ENCODE results near the gene DSCAM.
"Not testable (repeated sequence)": the region's sequence is repeated elsewhere in the genome, so short reads cannot be mapped to it uniquely, and the experiment has no call there.

The DSCAM gene

GRCh38 chr21:40049931-40050290 lies 797.0 kb downstream of the DSCAM start:
- Histone ChIP-seq H3K9me3 (ENCODE audit: control insufficient read depth, low read length) (no peaks in the 10 kb centered on the region), H3K9ac (ENCODE audit: low read length) (no peak overlapping the region), H3K36me3 (ENCODE audit: control insufficient read depth, insufficient read depth, low read length) (no peaks in the 10 kb centered on the region), H3K27me3 (ENCODE audit: control insufficient read depth, insufficient read depth, low read length) (no peaks in the 10 kb centered on the region), H3K4me3 (ENCODE audit: low read length) (no peak overlapping the region), H3K4me1 (ENCODE audit: control insufficient read depth, insufficient read depth, low read length) (no peaks in the 10 kb centered on the region)

- no peaks in the 10 kb centered on the region for H3K4me1 ChIP-seq (ENCODE audit: control insufficient read depth, insufficient read depth, low read length)
- no peaks in the 10 kb centered on the region for H3K9me3 ChIP-seq (ENCODE audit: control insufficient read depth, low read length)
- H3K36me3 ChIP-seq (ENCODE audit: control insufficient read depth, insufficient read depth, low read length) = no peaks in the 10 kb centered on the region
- no peaks in the 10 kb centered on the region for H3K27me3 ChIP-seq (ENCODE audit: control insufficient read depth, insufficient read depth, low read length)
- no peak overlapping the region for H3K9ac ChIP-seq (ENCODE audit: low read length)
- no peak overlapping the region for H3K4me3 ChIP-seq (ENCODE audit: low read length)
Observed at GRCh38 chr21:40049031-40049930, 797.7 kb downstream of the DSCAM start.

GRCh38 chr21:40047993-40048730 lies 798.8 kb downstream of the DSCAM start:
- Histone ChIP-seq H3K27me3 (ENCODE audit: control insufficient read depth, insufficient read depth, low read length) (no peaks in the 10 kb centered on the region), H3K36me3 (ENCODE audit: control insufficient read depth, insufficient read depth, low read length) (no peaks in the 10 kb centered on the region), H3K4me3 (ENCODE audit: low read length) (no peak overlapping the region), H3K4me1 (ENCODE audit: control insufficient read depth, insufficient read depth, low read length) (no peaks in the 10 kb centered on the region), H3K9me3 (ENCODE audit: control insufficient read depth, low read length) (no peaks in the 10 kb centered on the region), H3K9ac (ENCODE audit: low read length) (no peak overlapping the region)

GRCh38 chr21:40047211-40047610 lies 799.7 kb downstream of the DSCAM start:
- no peaks in the 10 kb centered on the region for H3K4me1 ChIP-seq (ENCODE audit: control insufficient read depth, insufficient read depth, low read length)
- no peaks in the 10 kb centered on the region for H3K9me3 ChIP-seq (ENCODE audit: control insufficient read depth, low read length)
- no peaks in the 10 kb centered on the region for H3K36me3 ChIP-seq (ENCODE audit: control insufficient read depth, insufficient read depth, low read length)
- no peak overlapping the region for H3K4me3 ChIP-seq (ENCODE audit: low read length)
- no peak overlapping the region for H3K9ac ChIP-seq (ENCODE audit: low read length)
- no peaks in the 10 kb centered on the region for H3K27me3 ChIP-seq (ENCODE audit: control insufficient read depth, insufficient read depth, low read length)

- no peak overlapping the region for H3K4me3 ChIP-seq (ENCODE audit: low read length)
- H3K4me1 ChIP-seq (ENCODE audit: control insufficient read depth, insufficient read depth, low read length) = no peaks in the 10 kb centered on the region
- no peak overlapping the region for H3K9ac ChIP-seq (ENCODE audit: low read length)
- H3K36me3 ChIP-seq (ENCODE audit: control insufficient read depth, insufficient read depth, low read length) = no peaks in the 10 kb centered on the region
- H3K27me3 ChIP-seq (ENCODE audit: control insufficient read depth, insufficient read depth, low read length) = no peaks in the 10 kb centered on the region
- no peaks in the 10 kb centered on the region for H3K9me3 ChIP-seq (ENCODE audit: control insufficient read depth, low read length)
Observed at GRCh38 chr21:40043866-40044265, 803.1 kb downstream of the DSCAM start.

- H3K36me3 ChIP-seq (ENCODE audit: control insufficient read depth, insufficient read depth, low read length) = no peaks in the 10 kb centered on the region
- no peaks in the 10 kb centered on the region for H3K9me3 ChIP-seq (ENCODE audit: control insufficient read depth, low read length)
- H3K27me3 ChIP-seq (ENCODE audit: control insufficient read depth, insufficient read depth, low read length) = no peaks in the 10 kb centered on the region
- H3K4me1 ChIP-seq (ENCODE audit: control insufficient read depth, insufficient read depth, low read length) = no peaks in the 10 kb centered on the region
- H3K9ac ChIP-seq (ENCODE audit: low read length) = no peak overlapping the region
- no peak overlapping the region for H3K4me3 ChIP-seq (ENCODE audit: low read length)
Observed at GRCh38 chr21:40043423-40043822, 803.5 kb downstream of the DSCAM start.

GRCh38 chr21:40041446-40041845 lies 805.5 kb downstream of the DSCAM start:
- Histone ChIP-seq H3K9ac (ENCODE audit: low read length) (no peak overlapping the region), H3K4me3 (ENCODE audit: low read length) (no peak overlapping the region), H3K9me3 (ENCODE audit: control insufficient read depth, low read length) (no peaks in the 10 kb centered on the region), H3K27me3 (ENCODE audit: control insufficient read depth, insufficient read depth, low read length) (no peaks in the 10 kb centered on the region), H3K4me1 (ENCODE audit: control insufficient read depth, insufficient read depth, low read length) (no peaks in the 10 kb centered on the region), H3K36me3 (ENCODE audit: control insufficient read depth, insufficient read depth, low read length) (no peaks in the 10 kb centered on the region)

- H3K36me3 ChIP-seq (ENCODE audit: control insufficient read depth, insufficient read depth, low read length); H3K4me3 ChIP-seq (ENCODE audit: low read length); H3K9ac ChIP-seq (ENCODE audit: low read length); H3K4me1 ChIP-seq (ENCODE audit: control insufficient read depth, insufficient read depth, low read length); H3K9me3 ChIP-seq (ENCODE audit: control insufficient read depth, low read length); H3K27me3 ChIP-seq (ENCODE audit: control insufficient read depth, insufficient read depth, low read length): not testable (repeated sequence)
Observed at GRCh38 chr21:40033156-40033782, 813.7 kb downstream of the DSCAM start.

- Histone ChIP-seq H3K4me1 (ENCODE audit: control insufficient read depth, insufficient read depth, low read length) (no peaks in the 10 kb centered on the region), H3K4me3 (ENCODE audit: low read length) (no peak overlapping the region), H3K36me3 (ENCODE audit: control insufficient read depth, insufficient read depth, low read length) (no peaks in the 10 kb centered on the region), H3K27me3 (ENCODE audit: control insufficient read depth, insufficient read depth, low read length) (no peaks in the 10 kb centered on the region), H3K9ac (ENCODE audit: low read length) (no peak overlapping the region), H3K9me3 (ENCODE audit: control insufficient read depth, low read length) (no peaks in the 10 kb centered on the region)
Observed at GRCh38 chr21:40029888-40030287, 817.1 kb downstream of the DSCAM start.

GRCh38 chr21:40028393-40028792 lies 818.6 kb downstream of the DSCAM start:
- H3K4me1 ChIP-seq (ENCODE audit: control insufficient read depth, insufficient read depth, low read length); H3K27me3 ChIP-seq (ENCODE audit: control insufficient read depth, insufficient read depth, low read length): not testable (repeated sequence)

GRCh38 chr21:40021558-40022351 lies 825.2 kb downstream of the DSCAM start:
- H3K4me3 ChIP-seq (ENCODE audit: low read length) = no peak overlapping the region
- no peaks in the 10 kb centered on the region for H3K27me3 ChIP-seq (ENCODE audit: control insufficient read depth, insufficient read depth, low read length)
- H3K4me1 ChIP-seq (ENCODE audit: control insufficient read depth, insufficient read depth, low read length) = no peaks in the 10 kb centered on the region
- no peaks in the 10 kb centered on the region for H3K9me3 ChIP-seq (ENCODE audit: control insufficient read depth, low read length)
- no peak overlapping the region for H3K9ac ChIP-seq (ENCODE audit: low read length)
- no peaks in the 10 kb centered on the region for H3K36me3 ChIP-seq (ENCODE audit: control insufficient read depth, insufficient read depth, low read length)

More at GRCh38 chr21:40028393-40028792, 818.6 kb downstream of the DSCAM start:
- H3K9ac ChIP-seq (ENCODE audit: low read length); H3K9me3 ChIP-seq (ENCODE audit: control insufficient read depth, low read length); H3K4me3 ChIP-seq (ENCODE audit: low read length); H3K36me3 ChIP-seq (ENCODE audit: control insufficient read depth, insufficient read depth, low read length): not testable (repeated sequence)
